Loucy (cell line): ENCODE results near the gene DNAJC1.

ENCODE experiments used
- H2AFZ ChIP-seq: fragments of 200-600 bp; sonication (generic); 2 replicates; pipeline ENCODE4 v1.6.0; 2016; ENCODE audit warnings: antibody characterized with exemption, mild to moderate bottlenecking, low read length, moderate library complexity
- H3F3A ChIP-seq: fragments of 200-600 bp; 2 replicates; pipeline ENCODE4 v1.6.0; 2016; ENCODE audit warnings: antibody characterized with exemption, low read depth, mild to moderate bottlenecking
- H3K27me3 ChIP-seq: fragments of 200-600 bp; sonication (generic); 2 replicates; pipeline ENCODE4 v1.6.1; 2014; ENCODE audit warnings: low read length, mild to moderate bottlenecking; ENCODE audit not compliant: insufficient read depth, poor library complexity, severe bottlenecking
- H3K36me3 ChIP-seq: fragments of 200-600 bp; sonication (generic); 2 replicates; pipeline ENCODE4 v1.6.1; 2016; ENCODE audit warnings: low read length; ENCODE audit not compliant: insufficient read depth
- H3K4me1 ChIP-seq: fragments of 200-600 bp; sonication (generic); 2 replicates; pipeline ENCODE4 v1.5.1; 2014; ENCODE audit warnings: low read length, mild to moderate bottlenecking; ENCODE audit not compliant: insufficient read depth, poor library complexity, severe bottlenecking
- H3K4me2 ChIP-seq: fragments of 200-600 bp; sonication (generic); 2 replicates; pipeline ENCODE4 v1.6.0; 2014; ENCODE audit warnings: antibody characterized with exemption, low read length, low read depth, mild to moderate bottlenecking; ENCODE audit not compliant: poor library complexity, severe bottlenecking
- H3K4me3 ChIP-seq: fragments of 200-600 bp; sonication (generic); 2 replicates; pipeline ENCODE4 v1.5.1; 2014; ENCODE audit warnings: low read length, mild to moderate bottlenecking, mixed read lengths; ENCODE audit not compliant: poor library complexity, severe bottlenecking
- H3K79me2 ChIP-seq: fragments of 200-600 bp; sonication (generic); 2 replicates; pipeline ENCODE4 v1.6.1; 2014; ENCODE audit warnings: low read length; ENCODE audit not compliant: insufficient read depth
- H3K9ac ChIP-seq: fragments of 200-600 bp; sonication (generic); 2 replicates; pipeline ENCODE4 v1.6.0; 2014; ENCODE audit warnings: mild to moderate bottlenecking, low read depth, low read length, moderate library complexity; ENCODE audit not compliant: poor library complexity, severe bottlenecking
- H3K9me2 ChIP-seq: fragments of 200-600 bp; sonication (generic); replicated peaks from 2 replicates; pipeline ENCODE4 v1.6.1; 2016; ENCODE audit warnings: low read depth, low read length, mixed read lengths
- H3K9me3 ChIP-seq: fragments of 200-600 bp; sonication (generic); 2 replicates; pipeline ENCODE4 v1.6.1; 2014; ENCODE audit warnings: mild to moderate bottlenecking, antibody characterized with exemption, low read length, low read depth; ENCODE audit not compliant: insufficient read depth
- H4K20me1 ChIP-seq: fragments of 200-600 bp; sonication (generic); 2 replicates; pipeline ENCODE4 v1.6.0; 2014; ENCODE audit warnings: antibody characterized with exemption, low read length, mild to moderate bottlenecking; ENCODE audit not compliant: insufficient read depth, poor library complexity, severe bottlenecking
- CTCF ChIP-seq: fragments of 200-600 bp; sonication (generic); conservative IDR thresholded peaks from 2 replicates; pipeline ENCODE4 v1.5.1; 2014; ENCODE audit warnings: mild to moderate bottlenecking, antibody characterized with exemption, low read length
- EZH2phosphoT487 ChIP-seq: fragments of 200-600 bp; IDR thresholded peaks from 2 replicates; pipeline ENCODE4 v1.6.1; 2018; ENCODE audit warnings: antibody characterized with exemption, mild to moderate bottlenecking, moderate library complexity, borderline replicate concordance

DNAJC1 gene

GRCh38 chr10:21959998-21960397 is 43.5 kb downstream of the DNAJC1 start:
- no peak overlapping the region for H3K4me2 ChIP-seq
- H3K4me1 ChIP-seq = peaks cover 17% of the 10 kb centered on the region
- H3F3A ChIP-seq = no peaks in the 10 kb centered on the region
- no peaks in the 10 kb centered on the region for H3K36me3 ChIP-seq
- TF ChIP-seq CTCF (peak; percentile 33), EZH2phosphoT487 (no peak)
- H3K4me3 ChIP-seq = no peak overlapping the region
- peaks cover 17% of the 10 kb centered on the region for H4K20me1 ChIP-seq
- no peaks in the 10 kb centered on the region for H3K9me2 ChIP-seq
- H2AFZ ChIP-seq = no peak overlapping the region
- H3K9me3 ChIP-seq = peaks cover 5% of the 10 kb centered on the region; the same call in 1 of the 2 replicates
- H3K27me3 ChIP-seq = no peaks in the 10 kb centered on the region
- peaks cover 81% of the 10 kb centered on the region for H3K79me2 ChIP-seq
- no peak overlapping the region for H3K9ac ChIP-seq

- H3K9ac ChIP-seq = no peak overlapping the region
- no peaks in the 10 kb centered on the region for H3F3A ChIP-seq
- H3K4me3 ChIP-seq = no peak overlapping the region
- no peak overlapping the region for H2AFZ ChIP-seq
- H4K20me1 ChIP-seq = peaks cover 23% of the 10 kb centered on the region
- no peaks in the 10 kb centered on the region for H3K4me1 ChIP-seq
- TF ChIP-seq EZH2phosphoT487 (no peak), CTCF (no peak)
- no peaks in the 10 kb centered on the region for H3K9me3 ChIP-seq
- H3K79me2 ChIP-seq = peaks cover 81% of the 10 kb centered on the region
- no peaks in the 10 kb centered on the region for H3K27me3 ChIP-seq
- no peak overlapping the region for H3K4me2 ChIP-seq
- no peaks in the 10 kb centered on the region for H3K36me3 ChIP-seq
- H3K9me2 ChIP-seq = no peaks in the 10 kb centered on the region
These were observed 48.8 kb downstream of the DNAJC1 start for GRCh38 chr10:21954690-21955089.

- Histone ChIP-seq H3K27me3 (no peaks in the 10 kb centered on the region), H3K9me2 (no peaks in the 10 kb centered on the region), H3K9me3 (no peaks in the 10 kb centered on the region), H3K4me2 (no peak overlapping the region), H3K4me1 (no peaks in the 10 kb centered on the region), H3K36me3 (no peaks in the 10 kb centered on the region), H3K4me3 (no peak overlapping the region), H3K9ac (no peak overlapping the region), H3F3A (no peaks in the 10 kb centered on the region), H4K20me1 (peaks cover 23% of the 10 kb centered on the region), H2AFZ (no peak overlapping the region), H3K79me2 (peaks cover 78% of the 10 kb centered on the region)
- TF ChIP-seq CTCF (no peak), EZH2phosphoT487 (no peak)
These were observed 49.4 kb downstream of the DNAJC1 start for GRCh38 chr10:21954132-21954531.
